GM18907 (cell line): Measurements from ENCODE around the gene MAL.
"Not testable (repeated sequence)": the region's sequence is repeated elsewhere in the genome, so short reads cannot be mapped to it uniquely, and the experiment has no call there.

Experiments
- ATAC-seq: cut with Tn5 transposase; IDR thresholded peaks from one replicate; pipeline ENCODE4 v1.9.1; 2021; ENCODE audit warnings: mild to moderate bottlenecking, moderate library complexity; ENCODE audit not compliant: unreplicated experiment

Gene MAL

DNA sequence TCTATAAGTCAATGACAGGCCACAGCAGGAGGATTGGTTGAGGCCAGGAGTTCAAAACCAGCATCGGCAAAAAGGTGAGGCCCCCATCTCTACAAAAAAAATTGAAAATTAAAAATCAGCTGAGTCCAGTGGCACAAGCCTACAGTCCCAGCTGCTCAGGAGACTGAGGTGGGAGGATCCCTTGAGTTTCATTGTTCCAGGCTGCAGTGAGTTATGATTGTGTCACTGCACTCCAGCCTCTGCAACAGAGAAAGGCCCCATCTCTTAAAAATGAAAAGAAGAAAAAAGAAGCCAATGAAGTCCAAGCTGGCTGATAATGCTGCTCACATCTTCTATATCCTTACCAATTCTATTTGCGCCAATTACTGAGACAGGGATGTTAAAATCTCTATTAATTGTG lies 57.0 kb downstream of the MAL start:
- ATAC-seq = no peak

DNA sequence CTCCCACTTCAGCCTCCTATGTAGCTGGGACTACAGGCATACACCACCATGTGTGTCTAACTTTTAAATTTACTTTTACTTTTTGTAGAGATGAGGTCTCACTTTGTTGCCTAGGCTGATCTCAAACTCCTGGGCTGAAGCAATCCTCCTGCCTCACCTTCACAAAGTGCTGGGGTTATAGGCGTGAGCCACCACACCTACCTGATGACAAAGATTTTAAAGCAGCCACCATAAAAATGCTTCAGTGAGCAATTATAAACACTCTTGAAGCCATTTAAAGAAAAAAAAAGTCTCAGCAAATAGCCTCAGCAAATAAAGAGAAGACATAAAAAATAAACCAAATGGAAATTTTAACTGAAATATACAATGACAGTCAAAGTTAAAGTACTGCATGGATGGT lies 60.5 kb downstream of the MAL start:
- ATAC-seq = no peak

DNA sequence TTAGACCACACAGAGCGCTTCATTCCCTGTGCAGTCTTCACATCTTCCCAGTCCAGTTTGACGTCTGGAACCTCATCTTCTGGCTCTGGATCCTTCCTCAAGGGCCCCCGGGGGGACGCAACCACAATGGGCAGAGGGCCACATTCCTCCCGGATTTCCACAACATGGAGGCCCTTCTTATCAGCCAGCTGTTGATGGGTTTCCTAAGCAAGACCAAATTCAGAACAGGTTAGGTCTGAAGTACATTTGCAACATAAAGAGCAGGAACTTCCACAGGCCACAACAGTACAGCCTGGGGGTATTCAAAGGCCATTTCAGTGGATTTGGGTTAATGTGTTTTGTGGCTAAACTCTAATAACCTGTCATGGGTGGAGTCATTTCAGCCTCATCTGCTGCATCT lies 61.9 kb downstream of the MAL start:
- no peak for ATAC-seq

DNA sequence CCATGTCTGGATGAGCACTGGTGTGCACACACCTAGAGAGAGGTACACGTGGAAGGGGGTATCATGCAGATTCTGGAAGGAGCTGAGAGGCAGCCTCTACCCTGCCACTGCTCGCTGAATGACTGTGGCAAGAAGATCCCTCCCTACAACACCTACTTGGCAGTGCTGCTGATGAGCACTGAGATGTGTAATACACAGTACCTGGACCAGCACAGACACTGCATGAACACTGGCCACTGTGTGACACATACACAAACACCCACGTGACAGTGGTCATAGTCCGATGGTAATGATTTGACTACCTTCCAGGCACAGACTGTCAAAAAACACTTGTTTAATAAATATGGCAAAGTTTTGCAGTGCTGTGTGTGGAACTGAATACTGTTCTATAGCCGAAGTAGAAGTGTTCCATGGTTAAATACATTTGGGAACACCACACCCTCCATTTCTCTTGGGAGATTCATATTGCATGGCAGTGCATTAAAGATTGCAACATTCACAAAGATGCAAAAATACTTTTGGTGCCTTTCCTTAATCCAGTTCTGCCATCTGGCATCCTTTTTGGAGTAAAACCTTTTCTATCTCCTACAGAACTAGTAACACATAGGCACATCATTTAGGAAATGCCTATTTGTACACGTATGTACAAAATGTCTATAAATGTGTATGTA lies 66.5 kb downstream of the MAL start:
- no peak for ATAC-seq

DNA sequence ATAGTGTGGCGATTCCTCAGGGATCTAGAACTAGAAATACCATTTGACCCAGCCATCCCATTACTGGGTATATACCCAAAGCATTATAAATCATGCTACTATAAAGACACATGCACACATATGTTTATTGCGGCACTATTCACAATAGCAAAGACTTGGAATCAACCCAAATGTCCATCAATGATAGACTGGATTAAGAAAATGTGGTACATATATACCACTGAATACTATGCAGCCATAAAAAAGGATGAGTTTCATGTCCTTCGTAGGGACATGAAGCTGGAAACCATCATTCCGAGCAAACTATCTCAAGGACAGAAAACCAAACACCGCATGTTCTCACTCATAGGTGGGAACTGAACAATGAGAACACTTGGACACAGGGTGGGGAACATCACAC lies 72.8 kb downstream of the MAL start:
- ATAC-seq = not testable (repeated sequence)

DNA sequence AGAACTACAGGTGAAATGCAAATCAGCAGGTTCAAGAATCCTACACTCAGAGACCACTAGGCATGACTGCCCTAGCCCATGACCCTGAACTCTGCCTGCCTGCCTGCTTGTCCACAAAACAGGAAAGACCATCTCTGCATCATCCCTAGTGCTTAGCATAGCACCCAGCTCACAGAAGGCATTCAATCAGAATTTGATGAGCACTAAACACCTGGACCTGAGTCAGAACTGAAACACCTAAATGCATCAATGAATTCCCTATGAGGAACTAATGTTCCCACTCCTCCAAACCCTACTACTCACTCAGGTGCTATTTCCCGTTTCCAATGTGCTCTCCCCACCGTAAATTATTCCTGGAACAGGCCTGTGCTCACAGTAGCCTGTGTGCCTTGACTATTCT lies 74.4 kb downstream of the MAL start:
- ATAC-seq = no peak
